GM12878 (cell line): ENCODE measurements around the gene HOXD9. TPM values are rescaled to one million over a fixed set of nuclear protein-coding genes. Genes with fewer than 3 reads are reported as not detected.

Experiments
- ATAC-seq: fragments of 200-7000 bp; cut with Tn5 transposase; 3 replicates; pipeline ENCODE4 v1.9.1; 2020; ENCODE audit warnings: mild to moderate bottlenecking, moderate library complexity
- BruUV-seq: library from RNA; stranded (reverse); fragments of 400-500 nt; replicated peaks from 2 replicates; lab custom pipeline; 2021; lab: Mats Ljungman, UMichigan
- CTCF ChIA-PET: fragments of 300-600 bp; sonication (Branson Sonifier 250); formaldehyde crosslinking; extraction: SDS; loops from one replicate; lab custom pipeline; 2021; ENCODE audit warnings: inconsistent platforms; lab: Yijun Ruan, JAX
- POLR2A ChIA-PET: fragments of 350-600 bp; formaldehyde crosslinking; extraction: SDS; loops from one replicate; lab custom pipeline; 2021; ENCODE audit warnings: inconsistent platforms; lab: Charles Lee
- RAD21 ChIA-PET: fragments of 300-600 bp; sonication (Branson Sonifier 250); formaldehyde crosslinking; loops from one replicate; lab custom pipeline; 2023; ENCODE audit warnings: antibody characterized with exemption; ENCODE audit not compliant: unreplicated experiment; lab: Charles Lee
- SMC1A ChIA-PET: fragments of 300-600 bp; sonication (Branson Sonifier 250); formaldehyde crosslinking; loops from one replicate; lab custom pipeline; 2023; ENCODE audit not compliant: unreplicated experiment, uncharacterized antibody; lab: Charles Lee
- DNase-seq: peaks from one replicate; pipeline ENCODE4 v3.0.0-alpha.2; 2011; ENCODE audit warnings: low read depth, low spot score
- FAIRE-seq: peaks from 3 replicates; lab custom pipeline; 2011; peaks lifted over from hg19 to GRCh38; lab: Jason Lieb, UNC
- H2AFZ ChIP-seq: 2 replicates; pipeline ENCODE4 v1.6.0; 2011; ENCODE audit warnings: low read depth, low read length, control low read depth; ENCODE audit not compliant: control insufficient read depth
- H3K27ac ChIP-seq: 2 replicates; pipeline ENCODE4 v1.5.1; 2011; ENCODE audit warnings: control low read depth; ENCODE audit not compliant: control insufficient read depth, insufficient read depth
- H3K27me3 ChIP-seq, 2 experiments: replicated peaks in 1 of 2; 2 replicates each; pipeline versions ENCODE4 v1.6.0 to v1.6.1; 2011; ENCODE audit warnings: low read length in 1 of 2; ENCODE audit not compliant: control insufficient read depth in 2 of 2, insufficient read depth in 2 of 2
- H3K36me3 ChIP-seq, 2 experiments: 2 replicates each; pipeline ENCODE4 v1.5.1; 2011; ENCODE audit warnings: low read length in 1 of 2; ENCODE audit not compliant: control insufficient read depth in 2 of 2, insufficient read depth in 2 of 2
- H3K4me1 ChIP-seq: 2 replicates; pipeline ENCODE4 v1.6.1; 2011; ENCODE audit warnings: mild to moderate bottlenecking, low read length, moderate library complexity, mixed read lengths; ENCODE audit not compliant: control insufficient read depth, insufficient read depth
- H3K4me2 ChIP-seq: 2 replicates; pipeline ENCODE4 v1.6.0; 2011; ENCODE audit warnings: control low read depth; ENCODE audit not compliant: control insufficient read depth, insufficient read depth
- H3K4me3 ChIP-seq: fragments of 200-600 bp; sonication (generic); 2 replicates; pipeline ENCODE4 v1.5.1; 2016
- H3K79me2 ChIP-seq: 2 replicates; pipeline ENCODE4 v1.6.0; 2011; ENCODE audit warnings: low read length; ENCODE audit not compliant: control insufficient read depth, insufficient read depth
- H3K9ac ChIP-seq: 2 replicates; pipeline ENCODE4 v1.8.0; 2011; ENCODE audit warnings: low read length, control low read depth, mixed read lengths; ENCODE audit not compliant: control insufficient read depth, insufficient read depth
- H3K9me3 ChIP-seq: replicated peaks from 3 replicates; pipeline ENCODE4 v1.5.1; 2011; ENCODE audit warnings: mild to moderate bottlenecking, low read length; ENCODE audit not compliant: control insufficient read depth, insufficient read depth
- H4K20me1 ChIP-seq: 2 replicates; pipeline ENCODE4 v1.6.0; 2011; ENCODE audit not compliant: control insufficient read depth, insufficient read depth
- IRF4 ChIP-seq: IDR thresholded peaks from 2 replicates; pipeline ENCODE4 v1.6.1; 2011; ENCODE audit warnings: low read depth, low read length
- RBBP5 ChIP-seq: fragments of 200-600 bp; sonication (generic); conservative IDR thresholded peaks from 2 replicates; pipeline ENCODE4 v1.6.1; 2016
- SIN3A ChIP-seq: IDR thresholded peaks from 2 replicates; pipeline ENCODE4 v1.6.1; 2012; ENCODE audit warnings: low read depth, low read length, improper control_type of control experiment
- SIX5 ChIP-seq: IDR thresholded peaks from 2 replicates; pipeline ENCODE4 v1.6.1; 2011; ENCODE audit warnings: mild to moderate bottlenecking, low read depth, low read length, moderate library complexity; ENCODE audit not compliant: severe bottlenecking
- WGBS: methylation state at CpG from one replicate; pipeline ENCODE4 v1.1.6; 2016; ENCODE audit warnings: low lambda C conversion rate; ENCODE audit not compliant: insufficient replicate concordance, insufficient coverage; ENCODE audit errors: missing lambda C conversion rate; 5-methylcytosine and 5-hydroxymethylcytosine counted together
- in situ Hi-C: fragments of 300-500 bp; cut with MboI; formaldehyde crosslinking; loops from 9 replicates; pipeline ENCODE4 v1.14.3; 2018; ENCODE audit warnings: mixed read lengths
- intact Hi-C: fragments of 100-400 bp; cut with micrococcal nuclease; formaldehyde crosslinking; loops from one replicate; pipeline ENCODE4 v1.14.2; 2022; ENCODE audit not compliant: unreplicated experiment
- polyA plus RNA-seq, 11 experiments: library from polyadenylated mRNA; depleted of rRNA in 4 of 11; unstranded in 6 of 11; stranded (reverse) in 5 of 11; fragments of >200 nt; fragmentation: Nextera tagmentation in 4 of 11; fragmentation: Illumina TruSeq in 1 of 11; extraction: Ambion mirVana in 4 of 11; extraction: Trizol in 1 of 11; gene quantifications; 1 replicate in 1 of 11; 2 replicates in 10 of 11; pipeline versions ENCODE4 v1.2.1 to v1.2.3, GENCODE V29; 2011 to 2016; ENCODE audit warnings: inconsistent platforms in 2 of 11, missing spikeins in 2 of 11, low read depth in 1 of 11
- total RNA-seq, 4 experiments: library from RNA; depleted of rRNA in 3 of 4; stranded (reverse); fragments of >200 nt in 3 of 4; fragmentation: Illumina TruSeq in 1 of 4; extraction: Trizol in 1 of 4; gene quantifications; 2 replicates each; pipeline versions ENCODE4 v1.2.1 to v1.2.3, GENCODE V29; 2013 to 2021
- TF ChIP-seq, protein P1 (sequence below): fragments of 450-650 bp; IDR thresholded peaks from 2 replicates; pipeline ENCODE4 v1.6.1; 2017; ENCODE audit warnings: mild to moderate bottlenecking, moderate library complexity
- TF ChIP-seq, protein P2 (sequence below): fragments of 450-650 bp; IDR thresholded peaks from 2 replicates; pipeline ENCODE4 v1.6.1; 2017; ENCODE audit warnings: borderline replicate concordance

HOXD9 gene
- total and polyA plus RNA-seq, 10 of the 15 experiments (the other 5 are each of a cell fraction or from before 2014, with no cell fraction given), result not detected

DNA sequence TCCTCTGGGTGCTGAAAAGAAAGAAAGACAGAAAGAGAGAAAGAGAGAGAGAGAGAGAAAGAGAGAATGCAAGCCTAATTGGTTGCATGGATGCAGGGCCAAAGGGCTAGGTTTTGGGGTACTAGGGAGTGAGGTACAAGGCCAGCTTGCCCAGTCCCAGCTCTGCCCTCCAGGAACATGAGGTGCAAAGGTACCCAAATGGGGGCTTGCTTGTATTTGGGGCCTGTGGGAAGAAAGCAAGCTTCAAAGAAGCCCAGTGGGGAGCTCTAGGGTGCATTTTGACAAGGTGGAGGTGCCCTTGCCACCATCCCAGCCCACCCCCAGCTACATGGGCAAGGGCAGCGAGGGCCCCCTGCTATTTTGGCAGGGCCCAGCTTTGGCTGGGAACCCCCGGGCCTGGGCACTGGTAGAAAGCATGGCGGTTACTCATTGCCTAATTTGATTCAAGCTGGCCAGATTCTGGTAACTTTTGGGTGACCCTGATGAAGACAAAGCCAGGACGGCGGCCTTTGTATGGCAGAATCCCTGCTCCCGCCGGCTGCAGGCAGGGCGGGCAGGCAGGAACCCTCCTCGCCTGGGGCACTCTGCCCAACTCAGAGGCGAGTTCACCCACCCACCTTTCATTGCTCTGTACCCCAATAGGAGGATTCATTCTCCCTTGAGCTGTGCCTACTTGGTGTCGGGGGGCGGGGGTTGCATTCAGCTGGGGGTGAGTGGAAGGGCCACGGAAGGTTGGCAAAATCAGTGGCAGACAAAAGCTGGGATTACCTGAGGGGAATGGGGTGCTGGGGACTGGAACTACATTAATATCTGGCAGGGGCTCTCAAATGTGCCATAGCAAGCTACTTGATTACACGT lies 28.3 kb downstream of the HOXD9 start (continued):
- TF ChIP-seq, protein P1, sequence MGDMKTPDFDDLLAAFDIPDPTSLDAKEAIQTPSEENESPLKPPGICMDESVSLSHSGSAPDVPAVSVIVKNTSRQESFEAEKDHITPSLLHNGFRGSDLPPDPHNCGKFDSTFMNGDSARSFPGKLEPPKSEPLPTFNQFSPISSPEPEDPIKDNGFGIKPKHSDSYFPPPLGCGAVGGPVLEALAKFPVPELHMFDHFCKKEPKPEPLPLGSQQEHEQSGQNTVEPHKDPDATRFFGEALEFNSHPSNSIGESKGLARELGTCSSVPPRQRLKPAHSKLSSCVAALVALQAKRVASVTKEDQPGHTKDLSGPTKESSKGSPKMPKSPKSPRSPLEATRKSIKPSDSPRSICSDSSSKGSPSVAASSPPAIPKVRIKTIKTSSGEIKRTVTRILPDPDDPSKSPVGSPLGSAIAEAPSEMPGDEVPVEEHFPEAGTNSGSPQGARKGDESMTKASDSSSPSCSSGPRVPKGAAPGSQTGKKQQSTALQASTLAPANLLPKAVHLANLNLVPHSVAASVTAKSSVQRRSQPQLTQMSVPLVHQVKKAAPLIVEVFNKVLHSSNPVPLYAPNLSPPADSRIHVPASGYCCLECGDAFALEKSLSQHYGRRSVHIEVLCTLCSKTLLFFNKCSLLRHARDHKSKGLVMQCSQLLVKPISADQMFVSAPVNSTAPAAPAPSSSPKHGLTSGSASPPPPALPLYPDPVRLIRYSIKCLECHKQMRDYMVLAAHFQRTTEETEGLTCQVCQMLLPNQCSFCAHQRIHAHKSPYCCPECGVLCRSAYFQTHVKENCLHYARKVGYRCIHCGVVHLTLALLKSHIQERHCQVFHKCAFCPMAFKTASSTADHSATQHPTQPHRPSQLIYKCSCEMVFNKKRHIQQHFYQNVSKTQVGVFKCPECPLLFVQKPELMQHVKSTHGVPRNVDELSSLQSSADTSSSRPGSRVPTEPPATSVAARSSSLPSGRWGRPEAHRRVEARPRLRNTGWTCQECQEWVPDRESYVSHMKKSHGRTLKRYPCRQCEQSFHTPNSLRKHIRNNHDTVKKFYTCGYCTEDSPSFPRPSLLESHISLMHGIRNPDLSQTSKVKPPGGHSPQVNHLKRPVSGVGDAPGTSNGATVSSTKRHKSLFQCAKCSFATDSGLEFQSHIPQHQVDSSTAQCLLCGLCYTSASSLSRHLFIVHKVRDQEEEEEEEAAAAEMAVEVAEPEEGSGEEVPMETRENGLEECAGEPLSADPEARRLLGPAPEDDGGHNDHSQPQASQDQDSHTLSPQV, result no peak

DNA sequence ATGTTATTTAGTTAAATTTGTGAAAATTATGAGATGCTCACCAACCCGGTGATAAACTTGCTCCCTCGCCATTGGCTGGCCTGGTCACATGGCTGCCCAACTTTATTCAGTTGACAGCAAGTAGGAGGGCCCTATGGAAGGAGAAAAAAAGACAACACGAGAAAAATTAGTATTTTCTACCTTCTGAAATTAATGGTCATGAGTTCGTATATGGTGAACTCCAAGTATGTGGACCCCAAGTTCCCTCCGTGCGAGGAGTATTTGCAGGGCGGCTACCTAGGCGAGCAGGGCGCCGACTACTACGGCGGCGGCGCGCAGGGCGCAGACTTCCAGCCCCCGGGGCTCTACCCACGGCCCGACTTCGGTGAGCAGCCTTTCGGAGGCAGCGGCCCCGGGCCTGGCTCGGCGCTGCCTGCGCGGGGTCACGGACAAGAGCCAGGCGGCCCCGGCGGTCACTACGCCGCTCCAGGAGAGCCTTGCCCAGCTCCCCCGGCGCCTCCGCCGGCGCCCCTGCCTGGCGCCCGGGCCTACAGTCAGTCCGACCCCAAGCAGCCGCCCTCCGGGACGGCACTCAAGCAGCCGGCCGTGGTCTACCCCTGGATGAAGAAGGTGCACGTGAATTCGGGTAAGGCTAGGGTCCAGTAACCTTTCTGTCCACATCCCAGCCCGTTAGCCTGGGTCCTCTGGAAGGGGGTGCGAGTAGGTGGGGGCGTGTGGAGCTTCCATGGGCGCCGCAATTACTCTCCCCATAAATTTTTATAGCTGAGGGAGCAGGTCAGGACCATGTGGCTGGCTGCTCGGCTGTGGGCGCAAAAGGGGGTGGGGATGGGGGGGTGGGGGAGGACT lies 29.1 kb downstream of the HOXD9 start, which contains the start of gene HOXD4:
TSS of gene HOXD4 (plus strand) at position 109 of the 846 bp plus-strand sequence. CDS start at position 193, 84 bp downstream.
- Histone ChIP-seq H3K4me1 (no peaks in the 10 kb centered on the region), H3K36me3 (no peaks in the 10 kb centered on the region), H4K20me1 (no peaks in the 10 kb centered on the region), H3K4me3 (no peak within 1 kb of the TSS), H3K27me3 (peaks cover 11 to 40% of the 10 kb centered on the region in 2 experiments), H3K9me3 (no peaks in the 10 kb centered on the region), H3K4me2 (no peak within 1 kb of the TSS), H3K79me2 (no peaks in the 10 kb centered on the region), H2AFZ (no peak within 1 kb of the TSS), H3K9ac (no peak within 1 kb of the TSS), H3K27ac (no peak within 1 kb of the TSS)
- ATAC-seq, result no peak
- in situ Hi-C loops, result no loop called here
- ChIA-PET SMC1A (no interaction called here), CTCF (interaction anchor here (1.5 kb wide), 1 partner anchor 500 kb away, joined by 3 read pairs; no protein-coding TSS in a partner anchor), POLR2A (no interaction called here), RAD21 (interaction anchor here (0.9 to 1.1 kb wide), 2 partner anchors 11 to 12 kb away, joined by 3 to 4 read pairs; no protein-coding TSS in a partner anchor)
- no peak for DNase-seq
- intact Hi-C loops, result no loop called here
- no peak for FAIRE-seq
- BruUV-seq, result no TSS peak
- WGBS, result 28% methylated on average over 53 of the region's 55 CpGs
- no peak for TF ChIP-seq RBBP5
- TF ChIP-seq, protein P1, result no peak
- TF ChIP-seq IRF4, result no peak
- TF ChIP-seq, protein P2, sequence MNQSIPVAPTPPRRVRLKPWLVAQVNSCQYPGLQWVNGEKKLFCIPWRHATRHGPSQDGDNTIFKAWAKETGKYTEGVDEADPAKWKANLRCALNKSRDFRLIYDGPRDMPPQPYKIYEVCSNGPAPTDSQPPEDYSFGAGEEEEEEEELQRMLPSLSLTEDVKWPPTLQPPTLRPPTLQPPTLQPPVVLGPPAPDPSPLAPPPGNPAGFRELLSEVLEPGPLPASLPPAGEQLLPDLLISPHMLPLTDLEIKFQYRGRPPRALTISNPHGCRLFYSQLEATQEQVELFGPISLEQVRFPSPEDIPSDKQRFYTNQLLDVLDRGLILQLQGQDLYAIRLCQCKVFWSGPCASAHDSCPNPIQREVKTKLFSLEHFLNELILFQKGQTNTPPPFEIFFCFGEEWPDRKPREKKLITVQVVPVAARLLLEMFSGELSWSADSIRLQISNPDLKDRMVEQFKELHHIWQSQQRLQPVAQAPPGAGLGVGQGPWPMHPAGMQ, result no peak
- no peak for TF ChIP-seq SIX5
- no peak for TF ChIP-seq SIN3A
